ENCODE results near the gene HPS5.

Gene HPS5

GRCh38 chr11:18321969-18322711, at the start of gene HPS5, which contains the start of gene GTF2H1 (continued):
- TF ChIP-seq ZNF518A (tag by site-specific recombination; conservative IDR thresholded peaks at IDR 0.05; ENCODE audit: low read depth) (peak; percentile 69), ZNF501 (tag by site-specific recombination; IDR thresholded peaks at IDR 0.05) (peak; percentile 97), ZNF26 (tag by site-specific recombination; IDR thresholded peaks at IDR 0.05) (no peak), PRDM10 (tag by site-specific recombination; IDR thresholded peaks at IDR 0.05) (0 out of 2 replicates have a peak, but pooled peaks have one; percentile 42), KLF17 (tag by site-specific recombination; IDR thresholded peaks at IDR 0.05) (peak; percentile 89), KLF10 (tag by site-specific recombination; IDR thresholded peaks at IDR 0.05) (peak; percentile 97), SP3 (tag by site-specific recombination; IDR thresholded peaks at IDR 0.05) (peak; percentile 99), KLF16 (tag by site-specific recombination; IDR thresholded peaks at IDR 0.05) (peak; percentile 99), WT1 (tag by site-specific recombination; IDR thresholded peaks at IDR 0.05) (peak; percentile 79), ZNF530 (tag by site-specific recombination; IDR thresholded peaks at IDR 0.05; ENCODE audit: low read depth) (no peak), ZNF280D (tag by site-specific recombination; IDR thresholded peaks at IDR 0.05) (0 out of 2 replicates have a peak, but pooled peaks have one; percentile 36), ZNF48 (tag by site-specific recombination; IDR thresholded peaks at IDR 0.05) (no peak), ZFP69B (tag by site-specific recombination; IDR thresholded peaks at IDR 0.05) (peak; percentile 67), ZNF335 (tag by site-specific recombination; conservative IDR thresholded peaks at IDR 0.05) (peak; percentile 96), ZNF629 (tag by site-specific recombination; IDR thresholded peaks at IDR 0.05) (peak; percentile 98), ATF2 (tag by site-specific recombination; IDR thresholded peaks at IDR 0.05; ENCODE audit: low read depth) (peak; percentile 99), ZEB2 (tag by site-specific recombination; IDR thresholded peaks at IDR 0.05) (peak; percentile 89), ZNF24 (tag by site-specific recombination; IDR thresholded peaks at IDR 0.05) (peak; percentile 23; the same call in 1 of the 2 replicates), KLF1 (tag by site-specific recombination; IDR thresholded peaks at IDR 0.05) (peak; percentile 86), ZNF623 (tag by site-specific recombination; IDR thresholded peaks at IDR 0.05) (no peak), ZNF221 (tag by site-specific recombination; IDR thresholded peaks at IDR 0.05; ENCODE audit: borderline replicate concordance) (no peak), ZBTB17 (tag by site-specific recombination; IDR thresholded peaks at IDR 0.05) (peak; percentile 89), ZNF2 (tag by site-specific recombination; IDR thresholded peaks at IDR 0.05) (peak; percentile 82), KLF9 (tag by site-specific recombination; IDR thresholded peaks at IDR 0.05; ENCODE audit: low read depth) (peak; percentile 99)
